GM18867 (cell line): ENCODE data around the gene KIF20B.
"Not testable (repeated sequence)": the region's sequence is repeated elsewhere in the genome, so short reads cannot be mapped to it uniquely, and the experiment has no call there.

ENCODE experiments used
- ATAC-seq: cut with Tn5 transposase; IDR thresholded peaks from one replicate; pipeline ENCODE4 v1.9.1; 2021; ENCODE audit warnings: mild to moderate bottlenecking, moderate library complexity; ENCODE audit not compliant: unreplicated experiment

KIF20B gene

GRCh38 chr10:89690027-89690426 is 11.4 kb upstream of the KIF20B start:
- ATAC-seq: no peak

- ATAC-seq: no peak
Observed at GRCh38 chr10:89692416-89692815, 9.0 kb upstream of the KIF20B start.

GRCh38 chr10:89693176-89693575 is 8.2 kb upstream of the KIF20B start:
- ATAC-seq: no peak

GRCh38 chr10:89695307-89695706 is 6.1 kb upstream of the KIF20B start:
- no peak for ATAC-seq

- no peak for ATAC-seq
Observed at GRCh38 chr10:89697946-89698345, 3.4 kb upstream of the KIF20B start.

- ATAC-seq: no peak
Observed at GRCh38 chr10:89699581-89700064, 1.8 kb upstream of the KIF20B start.

- no peak for ATAC-seq
Observed at GRCh38 chr10:89700923-89701241, 508 bp upstream of the KIF20B start.

GRCh38 chr10:89702121-89702480 is 711 bp downstream of the KIF20B start:
- no peak for ATAC-seq

GRCh38 chr10:89705466-89705865 is 4.1 kb downstream of the KIF20B start:
- no peak for ATAC-seq

GRCh38 chr10:89706011-89706410 is 4.6 kb downstream of the KIF20B start:
- ATAC-seq: no peak

- ATAC-seq: no peak
Observed at GRCh38 chr10:89707372-89707771, 6.0 kb downstream of the KIF20B start.

- ATAC-seq: no peak
Observed at GRCh38 chr10:89710753-89711152, 9.4 kb downstream of the KIF20B start.

GRCh38 chr10:89734616-89735015 is 33.2 kb downstream of the KIF20B start:
- no peak for ATAC-seq

- ATAC-seq: peak; percentile 93
Observed at GRCh38 chr10:89738551-89739209, 37.3 kb downstream of the KIF20B start.

- no peak for ATAC-seq
Observed at GRCh38 chr10:89741126-89741762, 39.9 kb downstream of the KIF20B start.

- ATAC-seq: no peak
Observed at GRCh38 chr10:89744026-89744425, 42.6 kb downstream of the KIF20B start.

- no peak for ATAC-seq
Observed at GRCh38 chr10:89745903-89746302, 44.5 kb downstream of the KIF20B start.

GRCh38 chr10:89750441-89750840 is 49.1 kb downstream of the KIF20B start:
- no peak for ATAC-seq

- ATAC-seq: no peak
Observed at GRCh38 chr10:89755374-89755773, 54.0 kb downstream of the KIF20B start.

- no peak for ATAC-seq
Observed at GRCh38 chr10:89759531-89759930, 58.1 kb downstream of the KIF20B start.

- not testable (repeated sequence) for ATAC-seq
Observed at GRCh38 chr10:89763671-89764070, 62.3 kb downstream of the KIF20B start.

- no peak for ATAC-seq
Observed at GRCh38 chr10:89771684-89772083, 70.3 kb downstream of the KIF20B start.

- no peak for ATAC-seq
Observed at GRCh38 chr10:89773081-89773480, 71.7 kb downstream of the KIF20B start.
